DOHH2 (cell line): Measurements from ENCODE around the gene MICAL3.

ENCODE experiments used
- H3F3A ChIP-seq: fragments of 200-600 bp; sonication (generic), shearing (Covaris generic); 2 replicates; pipeline ENCODE4 v1.6.0; 2016; ENCODE audit warnings: antibody characterized with exemption, mild to moderate bottlenecking; ENCODE audit not compliant: control insufficient read depth, insufficient read depth
- H3K27ac ChIP-seq: fragments of 200-600 bp; sonication (generic); 2 replicates; pipeline ENCODE4 v1.5.1; 2014; ENCODE audit warnings: low read depth, mild to moderate bottlenecking, low read length, moderate library complexity
- H3K27me3 ChIP-seq: fragments of 200-600 bp; sonication (generic); 2 replicates; pipeline ENCODE4 v1.6.1; 2014; ENCODE audit warnings: mild to moderate bottlenecking, low read length, mixed read lengths; ENCODE audit not compliant: control insufficient read depth
- H3K36me3 ChIP-seq: fragments of 200-600 bp; sonication (generic); 2 replicates; pipeline ENCODE4 v1.6.1; 2014; ENCODE audit warnings: mild to moderate bottlenecking, low read length, moderate library complexity, mixed read lengths; ENCODE audit not compliant: control insufficient read depth
- H3K4me1 ChIP-seq: fragments of 200-600 bp; sonication (generic); 2 replicates; pipeline ENCODE4 v1.6.1; 2014; ENCODE audit warnings: mild to moderate bottlenecking, low read length, mixed read lengths; ENCODE audit not compliant: control insufficient read depth
- H3K4me2 ChIP-seq: fragments of 200-600 bp; sonication (generic); 2 replicates; pipeline ENCODE4 v1.6.0; 2014; ENCODE audit warnings: mild to moderate bottlenecking, low read length, moderate library complexity
- H3K4me3 ChIP-seq: fragments of 200-600 bp; sonication (generic); 2 replicates; pipeline ENCODE4 v1.5.1; 2014; ENCODE audit warnings: mild to moderate bottlenecking, low read length, mixed read lengths
- H3K79me2 ChIP-seq: fragments of 200-600 bp; sonication (generic); 2 replicates; pipeline ENCODE4 v1.6.1; 2014; ENCODE audit warnings: mild to moderate bottlenecking, low read length, mixed read lengths; ENCODE audit not compliant: control insufficient read depth
- H3K9me2 ChIP-seq: fragments of 200-600 bp; sonication (generic); replicated peaks from 2 replicates; pipeline ENCODE4 v1.6.1; 2014; ENCODE audit warnings: mild to moderate bottlenecking, low read length, mixed read lengths; ENCODE audit not compliant: control insufficient read depth
- H3K9me3 ChIP-seq: fragments of 200-600 bp; sonication (generic); 2 replicates; pipeline ENCODE4 v1.6.1; 2014; ENCODE audit warnings: antibody characterized with exemption, low read length, mixed read lengths; ENCODE audit not compliant: control insufficient read depth, insufficient read depth
- H4K20me1 ChIP-seq: fragments of 200-600 bp; sonication (generic); 2 replicates; pipeline ENCODE4 v1.6.0; 2014; ENCODE audit warnings: low read depth, mild to moderate bottlenecking, antibody characterized with exemption, low read length, moderate library complexity; ENCODE audit not compliant: control insufficient read depth, insufficient read depth
- CTCF ChIP-seq: fragments of 200-600 bp; sonication (generic); IDR thresholded peaks from one replicate; pipeline ENCODE4 v1.5.1; 2014; ENCODE audit warnings: antibody characterized with exemption, mild to moderate bottlenecking, low read depth, low read length; ENCODE audit not compliant: poor library complexity, severe bottlenecking
- EZH2phosphoT487 ChIP-seq: fragments of 200-600 bp; sonication (generic); IDR thresholded peaks from 2 replicates; pipeline ENCODE4 v1.6.1; 2017; ENCODE audit warnings: borderline replicate concordance, mild to moderate bottlenecking, antibody characterized with exemption, low read length, moderate library complexity, mixed read lengths

Gene MICAL3

GRCh38 chr22:17954860-17955587, 69.3 kb downstream of the MICAL3 start:
- Histone ChIP-seq H3K4me1 (peaks cover 10% of the 10 kb centered on the region), H3K27ac (no peak overlapping the region), H3K9me2 (no peaks in the 10 kb centered on the region), H3K27me3 (no peaks in the 10 kb centered on the region), H3K79me2 (peaks cover 93% of the 10 kb centered on the region), H3K4me2 (no peak overlapping the region), H3K4me3 (no peak overlapping the region), H3F3A (no peaks in the 10 kb centered on the region), H3K36me3 (peaks cover 8% of the 10 kb centered on the region; the same call in 1 of the 2 replicates), H3K9me3 (no peaks in the 10 kb centered on the region), H4K20me1 (peaks cover 15% of the 10 kb centered on the region)
- TF ChIP-seq CTCF (no peak), EZH2phosphoT487 (no peak)

GRCh38 chr22:17954200-17954859, 70.0 kb downstream of the MICAL3 start:
- Histone ChIP-seq H4K20me1 (peaks cover 20% of the 10 kb centered on the region), H3K27me3 (no peaks in the 10 kb centered on the region), H3K79me2 (peaks cover 93% of the 10 kb centered on the region), H3K9me3 (no peaks in the 10 kb centered on the region), H3K36me3 (peaks cover 5% of the 10 kb centered on the region; the same call in 1 of the 2 replicates), H3K9me2 (no peaks in the 10 kb centered on the region), H3K4me3 (no peak overlapping the region), H3K4me1 (peaks cover 16% of the 10 kb centered on the region), H3K4me2 (no peak overlapping the region), H3K27ac (no peak overlapping the region), H3F3A (no peaks in the 10 kb centered on the region)
- no peak for TF ChIP-seq CTCF
- TF ChIP-seq EZH2phosphoT487 = no peak

GRCh38 chr22:17953147-17953546, 71.2 kb downstream of the MICAL3 start:
- no peaks in the 10 kb centered on the region for H3K9me3 ChIP-seq
- no peaks in the 10 kb centered on the region for H3F3A ChIP-seq
- H3K4me3 ChIP-seq = no peak overlapping the region
- TF ChIP-seq EZH2phosphoT487 (no peak), CTCF (no peak)
- no peak overlapping the region for H3K4me2 ChIP-seq
- no peaks in the 10 kb centered on the region for H3K9me2 ChIP-seq
- H4K20me1 ChIP-seq = peaks cover 22% of the 10 kb centered on the region
- peaks cover 20% of the 10 kb centered on the region for H3K4me1 ChIP-seq
- H3K36me3 ChIP-seq = peaks cover 5% of the 10 kb centered on the region; the same call in 1 of the 2 replicates
- no peak overlapping the region for H3K27ac ChIP-seq
- H3K79me2 ChIP-seq = peaks cover 100% of the 10 kb centered on the region
- no peaks in the 10 kb centered on the region for H3K27me3 ChIP-seq
